Activated CD4-positive, alpha-beta T cell treated with anti-CD3 and anti-CD28 coated beads, Interleukin-2, amount 10 ng/mL, durations not matched to agents 7 days and 5 days (primary cell): ENCODE data around the gene SYNDIG1. TPM values are rescaled to one million over a fixed set of nuclear protein-coding genes. Genes with fewer than 3 reads are reported as not detected.

Source experiments
- CTCF ChIA-PET: fragments of 350-600 bp; sonication (Branson Sonifier 250); formaldehyde crosslinking; loops from one replicate; lab custom pipeline; 2021; ENCODE audit warnings: antibody characterized with exemption; lab: Charles Lee
- POLR2A ChIA-PET: fragments of 350-600 bp; sonication (Branson Sonifier 250); formaldehyde crosslinking; loops from one replicate; lab custom pipeline; 2021; ENCODE audit warnings: antibody characterized with exemption; lab: Charles Lee
- DNase-seq: peaks from one replicate; pipeline ENCODE4 v3.0.0-alpha.2; 2020
- H3K27ac Mint-ChIP-seq: one replicate; pipeline ENCODE4 v1.8.0; 2021; ENCODE audit warnings: mild to moderate bottlenecking, moderate library complexity, mixed read lengths
- H3K27me3 Mint-ChIP-seq: one replicate; pipeline ENCODE4 v1.8.0; 2021; ENCODE audit warnings: mixed read lengths
- H3K36me3 Mint-ChIP-seq: one replicate; pipeline ENCODE4 v1.8.0; 2021; ENCODE audit warnings: low read depth, mixed read lengths
- H3K4me1 Mint-ChIP-seq: one replicate; pipeline ENCODE4 v1.8.0; 2021; ENCODE audit warnings: mixed read lengths
- H3K4me3 Mint-ChIP-seq: one replicate; pipeline ENCODE4 v1.8.0; 2021; ENCODE audit warnings: mild to moderate bottlenecking, moderate library complexity, mixed read lengths
- H3K9me3 Mint-ChIP-seq: one replicate; pipeline ENCODE4 v1.8.0; 2021; ENCODE audit warnings: mixed read lengths
- total RNA-seq, 2 experiments: library from RNA; stranded (reverse); gene quantifications; one replicate each; pipeline ENCODE4 v1.2.3, GENCODE V29; 2021

Gene SYNDIG1
- total RNA-seq, 2 experiments from 2014 or later = not detected

DNA sequence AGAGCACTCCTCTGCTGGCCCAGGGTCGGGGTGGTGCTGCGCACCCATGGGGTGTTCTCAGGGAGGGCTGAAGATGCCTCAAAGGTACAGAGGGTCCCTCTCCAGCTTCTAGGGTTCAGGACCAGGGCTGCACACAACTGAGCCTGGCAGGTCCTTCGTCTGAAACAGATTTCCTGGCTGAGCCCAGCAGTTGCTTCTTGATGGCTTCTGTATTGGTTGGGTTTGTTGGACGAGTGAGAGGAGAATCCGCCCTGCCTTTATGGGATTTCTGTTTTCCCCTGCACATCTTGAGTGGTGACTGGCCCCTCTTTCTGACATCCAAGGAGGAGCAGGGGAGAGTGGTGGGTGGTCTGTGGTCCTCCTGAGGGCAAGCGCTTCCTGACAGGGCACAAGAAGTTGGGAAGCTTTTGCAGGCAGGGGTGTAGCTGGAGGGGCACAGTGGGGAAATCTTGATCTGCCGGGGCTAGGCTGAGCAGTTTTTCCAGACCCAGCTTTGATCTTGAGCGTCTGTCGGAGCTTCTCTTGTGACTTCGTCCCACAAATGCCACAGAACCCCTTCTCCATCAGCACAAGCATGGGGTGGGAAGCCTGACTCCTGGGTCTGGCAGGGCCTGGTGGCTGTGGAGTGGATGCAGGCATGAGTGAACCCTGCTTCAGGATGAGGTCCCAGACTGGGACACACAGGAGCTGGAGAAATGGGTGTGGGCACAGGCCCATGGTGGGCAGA lies 116.5 kb downstream of the SYNDIG1 start:
- CTCF ChIA-PET = no interaction called here
- POLR2A ChIA-PET = no interaction called here
- no peak for DNase-seq
- Mint-ChIP-seq H3K4me1 (no peaks in the 10 kb centered on the region), H3K9me3 (no peaks in the 10 kb centered on the region), H3K4me3 (no peak overlapping the region), H3K27ac (no peak overlapping the region), H3K36me3 (no peaks in the 10 kb centered on the region), H3K27me3 (no peaks in the 10 kb centered on the region)

DNA sequence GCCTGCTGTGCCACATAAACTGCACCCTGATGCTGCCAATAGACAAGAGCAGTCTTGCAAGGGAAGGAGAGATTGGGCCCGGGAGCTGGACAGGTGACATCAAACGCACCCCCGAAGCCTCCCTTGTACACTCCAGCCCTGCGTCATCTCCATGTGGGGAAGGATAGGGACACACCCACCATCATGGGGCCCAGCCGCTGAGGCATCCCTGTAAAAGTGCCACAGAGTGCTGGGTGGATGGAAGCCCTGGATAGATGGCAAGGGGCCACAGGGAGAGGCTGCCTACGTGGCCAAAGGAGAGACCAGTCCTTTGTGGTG lies 117.1 kb downstream of the SYNDIG1 start:
- no peaks in the 10 kb centered on the region for H3K4me1 Mint-ChIP-seq

DNA sequence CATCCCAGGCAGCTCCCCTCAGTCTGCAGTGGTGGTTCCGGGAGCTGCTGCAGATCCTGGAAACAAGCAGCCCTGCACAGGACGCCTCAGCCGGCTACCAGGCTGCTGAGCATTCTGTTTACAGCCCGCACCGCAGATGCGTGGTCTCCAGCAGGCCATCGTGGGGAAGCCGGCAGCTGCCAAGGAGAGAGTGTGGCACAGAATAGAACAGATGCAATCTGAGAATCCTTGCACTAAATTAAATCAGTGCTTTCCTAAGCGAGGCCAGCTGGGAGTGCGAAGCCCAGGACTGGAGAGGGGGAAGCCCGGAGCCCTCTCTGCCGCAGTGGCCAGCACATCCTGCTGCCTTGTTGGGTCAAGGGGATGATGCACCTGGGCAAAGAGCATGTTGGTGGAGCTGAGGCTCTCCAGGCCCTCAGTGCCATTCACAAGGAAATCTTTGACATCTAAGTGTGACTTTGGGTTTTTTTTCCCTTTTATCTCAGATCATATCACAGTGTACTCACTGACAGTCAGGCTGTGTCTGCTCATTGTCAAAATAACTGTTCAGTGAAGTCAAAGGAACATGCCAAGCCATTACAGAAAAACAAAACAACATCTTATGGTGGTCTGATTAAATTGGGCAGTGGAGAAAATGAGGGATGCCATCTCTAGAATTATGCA lies 118.1 kb downstream of the SYNDIG1 start:
- ChIA-PET POLR2A (no interaction called here), CTCF (no interaction called here)
- Mint-ChIP-seq H3K4me1 (no peaks in the 10 kb centered on the region), H3K27ac (no peak overlapping the region), H3K4me3 (no peak overlapping the region), H3K27me3 (no peaks in the 10 kb centered on the region), H3K36me3 (no peaks in the 10 kb centered on the region), H3K9me3 (no peaks in the 10 kb centered on the region)
- DNase-seq = no peak

More for the DNA sequence above, 117.1 kb downstream of the SYNDIG1 start:
- Mint-ChIP-seq H3K27me3 (no peaks in the 10 kb centered on the region), H3K27ac (no peak overlapping the region), H3K4me3 (no peak overlapping the region), H3K36me3 (no peaks in the 10 kb centered on the region), H3K9me3 (no peaks in the 10 kb centered on the region)
- no peak for DNase-seq
- CTCF ChIA-PET = no interaction called here
- POLR2A ChIA-PET = no interaction called here

DNA sequence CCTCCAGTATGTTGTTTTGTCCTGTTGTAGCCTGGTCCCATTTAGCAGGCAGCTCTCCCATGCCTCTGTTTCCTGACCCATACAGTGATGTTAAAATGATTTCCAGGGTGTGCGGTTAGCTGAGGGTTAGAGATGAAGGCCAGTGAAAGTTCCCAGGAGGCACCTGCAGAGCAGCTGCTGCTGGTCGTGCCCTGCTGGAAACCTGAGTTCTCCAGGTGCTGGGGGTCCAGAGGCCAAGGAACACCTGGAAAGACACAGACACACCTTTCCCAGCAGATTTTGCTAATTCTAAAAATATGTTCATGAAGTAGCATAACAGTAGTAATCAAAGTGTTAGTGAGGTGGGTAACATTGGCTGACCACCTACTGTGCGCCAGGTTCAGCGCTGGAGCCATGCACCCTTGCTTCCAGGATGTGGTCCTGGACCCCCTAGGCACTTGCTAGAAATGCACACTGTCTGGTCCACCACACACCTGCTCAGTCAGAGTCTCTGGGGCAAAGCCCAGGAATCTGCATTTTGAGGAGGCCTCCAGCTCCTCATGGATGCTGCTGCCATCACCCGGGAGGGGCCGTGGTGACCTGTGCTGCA lies 118.7 kb downstream of the SYNDIG1 start:
- no peaks in the 10 kb centered on the region for H3K36me3 Mint-ChIP-seq
- POLR2A ChIA-PET = no interaction called here
- H3K27ac Mint-ChIP-seq = no peak overlapping the region
- DNase-seq = no peak
- CTCF ChIA-PET = no interaction called here
- H3K4me1 Mint-ChIP-seq = no peaks in the 10 kb centered on the region
- no peaks in the 10 kb centered on the region for H3K9me3 Mint-ChIP-seq
- H3K4me3 Mint-ChIP-seq = no peak overlapping the region
- peaks cover 2% of the 10 kb centered on the region for H3K27me3 Mint-ChIP-seq

DNA sequence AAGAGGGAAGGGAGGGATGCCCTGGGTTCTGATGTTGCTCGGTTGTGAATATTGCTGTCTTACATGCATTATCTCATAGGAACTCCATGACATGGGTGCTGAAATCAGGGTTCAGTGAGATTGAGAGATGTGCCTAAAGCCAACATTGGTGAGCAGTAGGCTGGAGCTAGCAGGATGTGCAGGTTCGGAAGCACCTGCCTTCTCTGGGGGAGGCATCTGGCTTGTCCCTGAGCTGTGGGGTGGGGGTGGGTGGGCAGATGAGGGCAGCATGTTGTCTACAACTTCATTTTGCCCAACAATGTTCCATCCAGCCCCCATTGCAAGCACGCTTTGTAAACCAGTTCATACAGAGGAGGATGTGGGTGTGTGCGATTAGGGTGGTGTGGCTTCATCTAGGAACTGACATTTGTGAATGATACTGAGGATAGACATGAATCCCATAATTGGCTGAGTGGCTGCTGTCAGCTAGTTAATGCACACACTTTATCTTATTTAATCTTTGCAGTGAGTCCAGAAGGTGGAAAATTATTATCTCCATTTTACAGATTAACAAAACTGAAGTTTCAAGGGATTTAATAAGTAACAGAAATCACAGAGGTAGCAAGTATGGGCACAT lies 119.4 kb downstream of the SYNDIG1 start:
- no peak overlapping the region for H3K27ac Mint-ChIP-seq
- no peaks in the 10 kb centered on the region for H3K4me1 Mint-ChIP-seq
- no peaks in the 10 kb centered on the region for H3K36me3 Mint-ChIP-seq
- no peaks in the 10 kb centered on the region for H3K9me3 Mint-ChIP-seq
- DNase-seq = no peak
- ChIA-PET POLR2A (no interaction called here), CTCF (no interaction called here)
- peaks cover 3% of the 10 kb centered on the region for H3K27me3 Mint-ChIP-seq
- no peak overlapping the region for H3K4me3 Mint-ChIP-seq

DNA sequence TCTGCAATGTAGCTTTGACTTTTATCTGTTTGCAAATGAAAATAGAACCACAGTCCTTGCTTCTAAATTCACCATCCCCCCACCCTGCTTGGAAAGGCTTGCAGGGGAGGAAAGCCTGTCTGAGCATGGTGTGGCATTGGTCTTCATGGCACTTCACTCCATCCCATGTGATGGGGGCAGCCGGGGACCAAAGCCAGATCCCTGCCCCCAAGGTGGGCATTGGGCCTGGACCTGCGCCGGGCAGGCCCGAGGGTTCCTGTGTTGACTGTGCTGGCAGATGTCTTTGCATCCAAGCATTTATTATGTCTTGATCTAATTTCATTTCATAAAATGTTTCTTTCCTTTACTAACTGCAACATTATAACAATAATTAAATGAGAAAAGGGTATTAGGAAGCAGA lies 120.0 kb downstream of the SYNDIG1 start:
- Mint-ChIP-seq H3K4me1 (no peaks in the 10 kb centered on the region), H3K36me3 (no peaks in the 10 kb centered on the region), H3K27ac (no peak overlapping the region), H3K27me3 (peaks cover 3% of the 10 kb centered on the region), H3K9me3 (no peaks in the 10 kb centered on the region), H3K4me3 (no peak overlapping the region)
- ChIA-PET POLR2A (no interaction called here), CTCF (no interaction called here)
- no peak for DNase-seq

DNA sequence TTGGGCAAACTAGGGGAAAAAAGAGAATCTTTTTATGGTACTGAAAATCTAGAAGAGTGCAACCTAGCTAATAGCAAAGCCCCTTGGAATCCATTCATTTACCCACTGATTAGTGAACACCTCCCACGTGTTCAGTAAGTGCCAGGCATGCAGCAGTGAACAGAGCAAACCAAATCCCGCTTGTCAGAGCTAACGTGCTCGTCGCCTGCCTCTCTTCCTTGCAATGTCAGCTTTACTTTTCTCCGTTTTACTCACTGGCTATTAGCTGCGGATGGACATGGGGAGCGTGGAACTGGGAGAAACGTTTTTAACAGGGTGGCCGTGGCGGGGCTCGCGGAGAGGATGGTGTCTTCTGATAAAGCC lies 120.4 kb downstream of the SYNDIG1 start:
- ChIA-PET CTCF (no interaction called here), POLR2A (no interaction called here)
- Mint-ChIP-seq H3K27ac (no peak overlapping the region), H3K9me3 (no peaks in the 10 kb centered on the region), H3K27me3 (peaks cover 6% of the 10 kb centered on the region), H3K36me3 (no peaks in the 10 kb centered on the region), H3K4me3 (no peak overlapping the region), H3K4me1 (no peaks in the 10 kb centered on the region)
- no peak for DNase-seq

DNA sequence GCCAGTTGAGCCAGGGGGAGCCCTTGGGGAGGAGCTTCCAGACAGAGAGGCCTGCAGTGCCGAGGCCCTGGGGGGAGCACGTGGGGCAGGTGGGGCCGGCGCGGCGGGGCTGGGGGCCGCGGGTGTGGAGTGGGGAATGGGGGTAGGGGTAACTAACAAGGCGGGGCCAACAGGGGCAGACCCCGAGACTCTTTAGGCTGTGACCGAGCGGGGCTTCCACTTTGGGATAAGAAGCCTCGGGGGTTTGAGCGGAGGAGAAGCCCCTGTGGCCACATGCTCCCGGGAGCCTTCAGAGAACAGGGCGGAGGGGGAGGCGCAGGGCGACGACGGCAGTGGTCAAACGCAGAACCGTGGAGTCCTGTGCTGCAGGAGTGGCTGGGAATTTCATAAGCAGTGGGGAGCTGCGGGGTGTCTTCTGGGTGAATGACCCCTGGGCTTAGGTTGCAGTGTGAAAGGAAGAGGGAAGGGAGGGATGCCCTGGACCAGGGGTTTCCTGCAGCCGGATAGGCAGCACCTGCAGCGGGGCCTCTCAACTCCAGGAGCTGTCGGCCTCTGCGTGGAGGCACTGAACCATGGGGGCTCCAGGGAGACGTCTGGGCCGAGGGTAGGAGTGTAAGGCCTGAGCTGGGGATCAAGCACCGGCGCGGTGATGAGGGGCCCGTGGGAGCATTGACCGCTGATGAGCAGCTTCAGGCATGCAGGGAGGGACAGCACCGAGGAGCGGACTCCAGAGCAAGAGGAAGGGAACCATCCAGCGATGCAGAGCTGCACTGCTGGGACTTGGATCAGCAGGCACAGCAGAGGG lies 121.0 kb downstream of the SYNDIG1 start:
- ChIA-PET CTCF (no interaction called here), POLR2A (no interaction called here)

DNA sequence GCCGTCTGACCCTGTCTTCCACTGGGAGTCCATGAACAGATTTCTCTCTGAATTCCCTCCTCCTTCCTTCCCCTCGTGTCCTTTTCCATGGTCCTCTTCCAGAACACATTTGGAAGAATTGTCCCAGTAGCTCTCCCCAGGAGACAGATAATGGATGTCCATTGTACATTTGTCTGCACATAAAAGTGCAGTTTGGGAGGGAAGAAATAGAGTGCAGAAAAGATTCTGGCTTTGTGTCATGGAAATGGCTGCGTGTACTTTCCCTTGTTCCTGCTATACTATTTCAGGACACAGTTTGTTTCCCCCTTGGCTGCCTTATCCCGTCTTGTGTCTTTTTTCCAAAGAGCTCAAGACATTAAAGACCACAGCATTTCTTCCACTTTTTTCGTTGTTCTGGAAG lies 127.6 kb downstream of the SYNDIG1 start:
- Mint-ChIP-seq H3K4me1 (no peaks in the 10 kb centered on the region), H3K9me3 (peaks cover 4% of the 10 kb centered on the region), H3K4me3 (no peak overlapping the region), H3K27ac (no peak overlapping the region), H3K36me3 (no peaks in the 10 kb centered on the region), H3K27me3 (peaks cover 14% of the 10 kb centered on the region)
- ChIA-PET POLR2A (no interaction called here), CTCF (no interaction called here)
- DNase-seq = no peak

More for the DNA sequence above, 121.0 kb downstream of the SYNDIG1 start:
- Mint-ChIP-seq H3K36me3 (no peaks in the 10 kb centered on the region), H3K4me3 (no peak overlapping the region), H3K27ac (no peak overlapping the region), H3K4me1 (no peaks in the 10 kb centered on the region), H3K9me3 (no peaks in the 10 kb centered on the region), H3K27me3 (peaks cover 6% of the 10 kb centered on the region)
- no peak for DNase-seq

DNA sequence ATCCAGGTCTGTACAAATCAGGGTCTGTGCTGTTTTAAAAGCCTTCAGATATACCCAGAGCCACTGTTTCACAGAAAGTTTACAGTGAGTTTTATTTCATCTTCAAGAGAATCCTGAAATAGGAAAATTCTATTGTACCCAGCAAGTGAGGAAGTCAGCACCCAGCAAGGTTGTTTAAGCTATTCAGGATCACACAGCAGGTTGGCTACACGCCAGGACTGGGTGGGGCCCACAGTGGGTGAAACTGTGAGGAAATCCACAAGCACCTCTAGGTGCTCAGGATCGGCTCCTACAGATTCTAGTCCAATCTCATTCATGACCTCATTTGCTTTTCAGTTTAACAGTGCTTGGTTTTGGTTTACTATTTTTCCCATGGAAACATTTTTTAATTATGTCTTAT lies 128.9 kb downstream of the SYNDIG1 start:
- Mint-ChIP-seq H3K27ac (no peak overlapping the region), H3K9me3 (peaks cover 5% of the 10 kb centered on the region), H3K36me3 (no peaks in the 10 kb centered on the region), H3K27me3 (peaks cover 15% of the 10 kb centered on the region), H3K4me1 (no peaks in the 10 kb centered on the region), H3K4me3 (no peak overlapping the region)
- CTCF ChIA-PET = no interaction called here
- POLR2A ChIA-PET = no interaction called here
- no peak for DNase-seq

DNA sequence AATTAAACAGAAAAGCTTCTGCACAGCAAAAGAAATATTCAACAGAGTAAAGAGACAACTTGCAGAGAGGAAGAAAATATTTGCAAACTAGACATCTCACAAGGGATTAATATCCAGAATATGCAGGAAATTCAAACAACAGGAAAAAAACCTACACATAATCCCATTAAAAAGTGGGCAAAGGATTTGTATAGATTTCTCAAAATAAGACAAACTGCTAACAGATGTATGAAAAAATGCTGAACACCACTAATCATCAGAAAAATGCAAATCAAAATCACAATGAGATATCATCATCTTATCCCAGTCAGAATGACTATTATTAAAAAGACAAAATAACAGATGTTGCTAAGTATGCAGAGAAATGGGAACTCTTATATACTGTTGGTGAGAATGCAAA lies 129.6 kb downstream of the SYNDIG1 start:
- DNase-seq = no peak
- H3K27me3 Mint-ChIP-seq = peaks cover 15% of the 10 kb centered on the region
- peaks cover 5% of the 10 kb centered on the region for H3K9me3 Mint-ChIP-seq
- no peaks in the 10 kb centered on the region for H3K36me3 Mint-ChIP-seq
- no peaks in the 10 kb centered on the region for H3K4me1 Mint-ChIP-seq
- ChIA-PET CTCF (no interaction called here), POLR2A (no interaction called here)
- H3K27ac Mint-ChIP-seq = no peak overlapping the region
- no peak overlapping the region for H3K4me3 Mint-ChIP-seq

DNA sequence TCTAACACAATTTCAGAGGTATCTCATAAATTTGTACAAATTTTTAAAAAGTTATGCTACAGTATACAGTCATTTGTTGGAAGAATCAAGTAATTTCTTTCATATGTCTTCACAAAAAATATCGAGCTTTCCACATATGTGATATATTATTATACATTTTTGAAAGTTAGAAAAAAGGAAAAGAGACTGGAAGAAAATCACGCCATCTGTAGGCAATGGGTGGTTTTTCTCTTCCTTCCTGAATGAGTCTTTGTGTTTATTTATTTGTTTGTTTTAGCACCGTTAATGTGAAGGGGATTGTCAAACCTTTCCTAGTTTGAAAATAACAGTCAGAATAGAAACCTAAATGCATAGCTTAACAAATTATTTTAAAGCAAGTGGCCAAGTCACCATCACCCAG lies 130.6 kb downstream of the SYNDIG1 start:
- ChIA-PET POLR2A (no interaction called here), CTCF (no interaction called here)
- no peak overlapping the region for H3K27ac Mint-ChIP-seq
- H3K27me3 Mint-ChIP-seq = peaks cover 12% of the 10 kb centered on the region
- H3K4me1 Mint-ChIP-seq = no peaks in the 10 kb centered on the region
- H3K36me3 Mint-ChIP-seq = no peaks in the 10 kb centered on the region
- no peak overlapping the region for H3K4me3 Mint-ChIP-seq
- no peak for DNase-seq
- peaks cover 5% of the 10 kb centered on the region for H3K9me3 Mint-ChIP-seq

DNA sequence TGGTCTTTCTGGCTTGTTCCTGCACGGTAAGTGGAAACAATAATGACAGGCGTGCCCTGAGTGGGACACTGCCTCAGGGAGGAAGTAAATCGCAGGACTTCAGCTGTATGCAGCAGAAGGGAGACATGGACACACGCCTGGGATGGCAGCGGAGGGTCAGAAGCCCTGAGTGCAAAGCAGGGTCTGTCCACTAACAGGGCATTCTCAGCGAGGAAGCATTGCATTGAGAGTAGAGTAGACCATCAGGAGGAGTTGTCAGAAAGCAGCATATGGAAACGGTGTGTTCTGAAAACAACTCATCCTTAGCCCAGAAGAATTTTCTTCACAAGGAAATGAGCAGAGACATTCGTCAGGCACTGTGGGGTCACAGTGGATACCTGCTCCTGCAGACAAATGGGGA lies 134.0 kb downstream of the SYNDIG1 start:
- CTCF ChIA-PET = no interaction called here
- POLR2A ChIA-PET = no interaction called here
- peaks cover 5% of the 10 kb centered on the region for H3K9me3 Mint-ChIP-seq
- no peak overlapping the region for H3K4me3 Mint-ChIP-seq
- no peaks in the 10 kb centered on the region for H3K36me3 Mint-ChIP-seq
- H3K27me3 Mint-ChIP-seq = peaks cover 12% of the 10 kb centered on the region
- no peak overlapping the region for H3K27ac Mint-ChIP-seq
- no peaks in the 10 kb centered on the region for H3K4me1 Mint-ChIP-seq
- no peak for DNase-seq
